Right atrium auricular region (tissue), 2 donors: Measurements from ENCODE around the gene CD58. TPM values are rescaled to one million over a fixed set of nuclear protein-coding genes. Genes with fewer than 3 reads are reported as not detected.

Experiments used
- DNase-seq: peaks from one replicate; pipeline ENCODE4 v3.0.0-alpha.2; 2019; ENCODE audit warnings: low spot score
- H3K27ac ChIP-seq, 2 donors: fragments of 200-600 bp; sonication (generic); 1 replicate in 1 of 2; 2 replicates in 1 of 2; pipeline ENCODE4 v1.5.1; 2016 to 2019
- H3K27me3 ChIP-seq, 2 donors: fragments of 200-600 bp; sonication (generic); one replicate each; pipeline versions ENCODE4 v1.5.1 to v1.6.0; 2017 to 2019
- H3K36me3 ChIP-seq: fragments of 200-600 bp; sonication (generic); one replicate; pipeline ENCODE4 v1.5.1; 2016
- H3K4me1 ChIP-seq, 2 donors: fragments of 200-600 bp; sonication (generic); one replicate each; pipeline versions ENCODE4 v1.5.1 to v1.6.0; 2017 to 2019
- H3K4me3 ChIP-seq, 2 donors: fragments of 200-600 bp; sonication (generic); 1 replicate in 1 of 2; 2 replicates in 1 of 2; pipeline ENCODE4 v1.5.1; 2017 to 2019; ENCODE audit warnings: mild to moderate bottlenecking in 1 of 2, moderate library complexity in 1 of 2
- H3K9me3 ChIP-seq, 2 donors: fragments of 200-600 bp; sonication (generic); one replicate each; pipeline ENCODE4 v1.5.1; 2019
- total RNA-seq, 2 donors: library from RNA; depleted of rRNA; stranded (reverse); fragments of >200 nt; gene quantifications; one replicate each; pipeline ENCODE4 v1.1.0, GENCODE V29; 2016
- TF ChIP-seq, protein P1 (sequence below), 2 donors: fragments of 200-600 bp; sonication (generic); IDR thresholded peaks; one replicate each; pipeline ENCODE4 v1.5.1; 2019; ENCODE audit warnings: antibody characterized with exemption in 2 of 2

The CD58 gene
- total RNA-seq, 2 donors from 2014 or later, result 26.4 to 27.4 TPM

DNA sequence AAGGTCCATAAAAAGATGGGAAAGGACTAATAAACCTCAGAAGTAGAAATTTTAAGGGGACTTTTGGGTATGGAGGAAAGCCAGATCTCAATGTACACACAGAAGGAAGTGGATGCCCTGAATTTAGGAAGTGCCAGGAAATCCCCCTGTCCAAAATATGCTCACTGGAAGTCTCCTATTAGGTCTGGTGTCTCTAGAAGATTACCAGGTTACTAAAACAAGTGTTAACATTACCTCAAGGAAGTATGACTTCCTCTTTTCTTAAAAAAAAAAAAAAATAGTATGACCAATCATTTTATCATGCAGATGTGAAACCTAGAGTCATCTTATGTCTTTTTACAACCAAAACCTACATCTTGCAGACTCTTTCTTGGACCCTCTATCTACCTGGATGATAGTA is 30.7 kb downstream of the CD58 start:
- Histone ChIP-seq H3K4me1 (peaks cover 0 to 5% of the 10 kb centered on the region in 2 donors), H3K4me3 (no peak overlapping the region), H3K27ac (no peak overlapping the region), H3K36me3 (peaks cover 35% of the 10 kb centered on the region), H3K9me3 (no peaks in the 10 kb centered on the region), H3K27me3 (no peaks in the 10 kb centered on the region)
- DNase-seq, result no peak
- TF ChIP-seq, protein P1, sequence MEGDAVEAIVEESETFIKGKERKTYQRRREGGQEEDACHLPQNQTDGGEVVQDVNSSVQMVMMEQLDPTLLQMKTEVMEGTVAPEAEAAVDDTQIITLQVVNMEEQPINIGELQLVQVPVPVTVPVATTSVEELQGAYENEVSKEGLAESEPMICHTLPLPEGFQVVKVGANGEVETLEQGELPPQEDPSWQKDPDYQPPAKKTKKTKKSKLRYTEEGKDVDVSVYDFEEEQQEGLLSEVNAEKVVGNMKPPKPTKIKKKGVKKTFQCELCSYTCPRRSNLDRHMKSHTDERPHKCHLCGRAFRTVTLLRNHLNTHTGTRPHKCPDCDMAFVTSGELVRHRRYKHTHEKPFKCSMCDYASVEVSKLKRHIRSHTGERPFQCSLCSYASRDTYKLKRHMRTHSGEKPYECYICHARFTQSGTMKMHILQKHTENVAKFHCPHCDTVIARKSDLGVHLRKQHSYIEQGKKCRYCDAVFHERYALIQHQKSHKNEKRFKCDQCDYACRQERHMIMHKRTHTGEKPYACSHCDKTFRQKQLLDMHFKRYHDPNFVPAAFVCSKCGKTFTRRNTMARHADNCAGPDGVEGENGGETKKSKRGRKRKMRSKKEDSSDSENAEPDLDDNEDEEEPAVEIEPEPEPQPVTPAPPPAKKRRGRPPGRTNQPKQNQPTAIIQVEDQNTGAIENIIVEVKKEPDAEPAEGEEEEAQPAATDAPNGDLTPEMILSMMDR (IDR thresholded peaks at IDR 0.05), result no peak

DNA sequence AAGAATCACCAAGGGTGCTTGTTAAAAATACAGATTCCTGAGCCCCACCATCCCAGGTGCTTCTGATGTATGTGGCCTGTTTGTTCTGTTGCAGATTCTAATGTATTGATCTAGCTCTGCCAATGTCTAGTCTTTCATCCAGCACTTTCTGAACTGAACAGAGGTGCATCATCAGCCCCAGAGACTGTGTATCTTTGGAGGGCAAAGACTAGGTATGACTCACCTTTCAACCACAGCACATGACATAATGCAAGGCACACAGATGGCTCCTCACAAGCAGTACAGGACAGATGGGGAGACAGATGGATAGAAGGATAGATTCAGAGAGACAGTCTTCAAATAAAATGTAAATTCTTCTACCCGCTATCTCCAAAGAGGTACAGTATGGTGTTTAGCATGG is 32.3 kb downstream of the CD58 start:
- TF ChIP-seq, protein P1 (IDR thresholded peaks at IDR 0.05), result no peak
- Histone ChIP-seq H3K27ac (no peak overlapping the region), H3K36me3 (peaks cover 44% of the 10 kb centered on the region), H3K27me3 (no peaks in the 10 kb centered on the region), H3K4me3 (no peak overlapping the region), H3K4me1 (peaks cover 0 to 5% of the 10 kb centered on the region in 2 donors), H3K9me3 (no peaks in the 10 kb centered on the region)
- no peak for DNase-seq

DNA sequence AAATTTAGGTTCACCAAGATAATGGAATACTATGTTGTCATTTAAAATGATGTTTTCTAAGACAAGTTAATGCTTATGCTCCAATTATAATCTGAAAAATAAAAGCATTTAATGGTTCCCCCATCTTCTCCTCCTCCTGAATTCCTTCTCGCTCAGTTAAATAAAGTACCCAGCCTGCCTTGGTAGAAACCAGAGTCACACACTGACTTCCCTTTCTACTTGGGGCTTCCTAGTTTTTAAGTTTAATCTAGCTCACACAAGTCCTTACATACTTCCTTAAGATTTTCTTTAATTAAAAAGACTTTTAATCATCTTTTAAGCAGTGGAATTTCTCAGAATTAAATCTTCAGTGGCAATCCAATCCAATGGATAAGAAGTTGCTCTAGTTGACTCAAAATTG is 32.9 kb downstream of the CD58 start:
- Histone ChIP-seq H3K27me3 (no peaks in the 10 kb centered on the region), H3K27ac (no peak overlapping the region), H3K4me3 (no peak overlapping the region), H3K9me3 (no peaks in the 10 kb centered on the region), H3K36me3 (peaks cover 44% of the 10 kb centered on the region), H3K4me1 (peaks cover 0 to 5% of the 10 kb centered on the region in 2 donors)
- TF ChIP-seq, protein P1 (IDR thresholded peaks at IDR 0.05), result no peak
- no peak for DNase-seq

DNA sequence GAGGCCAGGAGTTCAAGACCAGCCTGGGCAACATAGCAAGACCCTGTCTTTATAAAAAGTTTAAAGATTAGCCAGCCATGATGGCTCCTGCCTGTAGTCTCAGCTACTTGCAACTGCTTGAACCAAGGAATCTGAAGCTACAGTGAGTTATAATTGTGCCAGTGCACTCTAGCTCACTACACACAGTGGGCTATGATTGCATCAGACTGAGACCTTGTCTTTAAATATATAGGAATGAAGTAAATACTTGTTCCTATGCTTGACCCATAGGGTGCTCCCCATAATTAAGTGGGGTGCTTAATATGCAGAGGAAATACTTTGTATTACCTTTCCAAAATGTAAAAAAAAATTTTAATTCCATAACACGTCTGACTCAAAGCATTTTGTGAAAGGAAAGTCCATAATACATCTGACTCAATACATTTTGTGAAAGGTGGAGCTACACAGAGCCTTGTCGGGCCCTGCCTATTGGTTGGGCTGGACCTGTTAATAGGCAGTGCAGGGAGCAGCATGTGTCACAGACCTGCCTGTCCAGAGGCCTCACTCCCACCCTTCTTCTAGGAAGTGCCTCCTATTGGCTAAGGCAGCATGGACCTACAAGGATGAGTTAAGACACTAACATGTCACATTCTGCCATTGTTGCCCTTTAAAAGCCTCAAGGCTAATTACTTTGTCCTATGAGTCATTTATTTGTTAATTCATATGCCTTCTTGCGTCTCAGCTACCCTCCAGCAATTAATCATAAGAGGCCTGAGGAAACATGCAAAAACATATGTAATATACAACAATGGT is 33.6 kb downstream of the CD58 start:
- DNase-seq, result no peak
- Histone ChIP-seq H3K4me3 (no peak overlapping the region), H3K27ac (no peak overlapping the region), H3K36me3 (peaks cover 38% of the 10 kb centered on the region), H3K27me3 (no peaks in the 10 kb centered on the region), H3K4me1 (peaks cover 0 to 5% of the 10 kb centered on the region in 2 donors), H3K9me3 (no peaks in the 10 kb centered on the region)
- TF ChIP-seq, protein P1 (IDR thresholded peaks at IDR 0.05), result no peak

DNA sequence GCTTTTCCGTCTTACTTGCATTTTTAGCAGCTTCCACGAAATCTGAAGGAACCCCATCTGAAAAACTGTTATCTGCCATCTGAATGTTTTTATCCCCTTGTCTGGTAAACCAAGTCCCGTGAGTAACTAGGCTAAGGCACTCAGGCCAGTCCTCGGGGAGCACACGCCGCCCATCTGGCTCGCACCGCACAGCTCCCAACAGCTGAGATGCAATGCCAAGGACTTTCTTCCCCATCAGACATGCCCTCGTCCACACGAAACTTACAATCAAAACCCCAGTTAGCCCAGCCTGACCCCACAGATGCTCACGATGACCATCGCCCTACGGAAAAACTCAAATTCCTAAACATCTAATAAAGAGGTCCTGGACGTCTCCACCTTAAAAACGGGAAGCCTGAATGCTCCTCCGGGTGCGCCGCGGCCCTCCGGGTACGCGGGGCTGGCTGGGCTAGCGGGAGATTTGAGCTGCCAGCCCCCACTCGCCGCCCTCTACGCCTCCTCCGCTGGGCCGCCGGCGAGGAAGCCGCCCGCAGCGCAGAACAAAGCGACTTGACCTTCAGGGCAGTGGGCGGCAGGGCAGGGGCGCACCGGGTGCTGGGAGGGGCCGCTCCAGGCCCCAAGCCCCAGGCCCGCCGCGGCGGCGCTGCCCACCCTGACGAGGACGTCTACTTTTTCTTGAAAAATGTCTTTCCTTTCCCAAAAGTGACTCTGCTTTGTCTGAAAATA is 36.6 kb downstream of the CD58 start:
- TF ChIP-seq, protein P1 (IDR thresholded peaks at IDR 0.05), result no peak
- no peak for DNase-seq
- no peak overlapping the region for H3K27ac ChIP-seq
- peaks cover 0 to 5% of the 10 kb centered on the region in 2 donors for H3K4me1 ChIP-seq
- H3K9me3 ChIP-seq, result no peaks in the 10 kb centered on the region
- H3K4me3 ChIP-seq, result no peak overlapping the region
- H3K27me3 ChIP-seq, result no peaks in the 10 kb centered on the region
- H3K36me3 ChIP-seq, result peaks cover 33% of the 10 kb centered on the region
